Measurements from ENCODE around the gene RGS9BP.

DNA sequence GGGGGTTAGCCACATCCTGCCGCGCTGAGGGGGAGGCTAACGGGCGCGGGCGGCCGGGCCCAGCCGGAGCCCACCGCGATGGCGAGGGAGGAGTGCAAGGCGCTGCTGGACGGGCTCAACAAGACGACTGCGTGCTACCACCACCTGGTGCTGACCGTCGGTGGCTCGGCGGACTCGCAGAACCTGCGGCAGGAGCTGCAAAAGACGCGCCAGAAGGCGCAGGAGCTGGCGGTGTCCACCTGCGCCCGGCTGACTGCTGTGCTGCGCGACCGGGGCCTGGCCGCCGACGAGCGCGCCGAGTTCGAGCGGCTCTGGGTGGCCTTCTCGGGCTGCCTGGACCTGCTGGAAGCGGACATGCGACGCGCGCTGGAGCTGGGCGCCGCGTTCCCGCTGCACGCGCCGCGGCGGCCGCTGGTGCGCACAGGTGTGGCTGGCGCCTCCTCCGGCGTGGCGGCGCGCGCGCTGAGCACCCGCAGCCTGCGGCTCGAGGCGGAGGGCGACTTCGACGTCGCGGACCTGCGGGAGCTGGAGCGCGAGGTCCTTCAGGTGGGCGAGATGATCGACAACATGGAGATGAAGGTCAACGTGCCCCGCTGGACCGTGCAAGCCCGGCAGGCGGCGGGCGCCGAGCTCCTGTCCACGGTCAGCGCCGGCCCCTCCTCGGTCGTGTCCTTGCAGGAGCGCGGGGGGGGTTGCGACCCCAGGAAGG, 692 bp downstream of the RGS9BP start:
- TF ChIP-seq, protein P1, sequence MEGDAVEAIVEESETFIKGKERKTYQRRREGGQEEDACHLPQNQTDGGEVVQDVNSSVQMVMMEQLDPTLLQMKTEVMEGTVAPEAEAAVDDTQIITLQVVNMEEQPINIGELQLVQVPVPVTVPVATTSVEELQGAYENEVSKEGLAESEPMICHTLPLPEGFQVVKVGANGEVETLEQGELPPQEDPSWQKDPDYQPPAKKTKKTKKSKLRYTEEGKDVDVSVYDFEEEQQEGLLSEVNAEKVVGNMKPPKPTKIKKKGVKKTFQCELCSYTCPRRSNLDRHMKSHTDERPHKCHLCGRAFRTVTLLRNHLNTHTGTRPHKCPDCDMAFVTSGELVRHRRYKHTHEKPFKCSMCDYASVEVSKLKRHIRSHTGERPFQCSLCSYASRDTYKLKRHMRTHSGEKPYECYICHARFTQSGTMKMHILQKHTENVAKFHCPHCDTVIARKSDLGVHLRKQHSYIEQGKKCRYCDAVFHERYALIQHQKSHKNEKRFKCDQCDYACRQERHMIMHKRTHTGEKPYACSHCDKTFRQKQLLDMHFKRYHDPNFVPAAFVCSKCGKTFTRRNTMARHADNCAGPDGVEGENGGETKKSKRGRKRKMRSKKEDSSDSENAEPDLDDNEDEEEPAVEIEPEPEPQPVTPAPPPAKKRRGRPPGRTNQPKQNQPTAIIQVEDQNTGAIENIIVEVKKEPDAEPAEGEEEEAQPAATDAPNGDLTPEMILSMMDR (conservative IDR thresholded peaks at IDR 0.05) = no peak
- TF ChIP-seq EZH2 (IDR thresholded peaks at IDR 0.05; ENCODE audit: low read depth) = no peak
